G401.6 (cell line): ENCODE data around the gene PCDHB15.

Experiments
- FAIRE-seq: peaks from 2 replicates; lab custom pipeline; 2012; peaks lifted over from hg19 to GRCh38; lab: Jason Lieb, UNC

Gene PCDHB15

GRCh38 chr5:141250576-141250975 is 5.4 kb downstream of the PCDHB15 start:
- FAIRE-seq: no peak

- peak; percentile 19 for FAIRE-seq
Measured at GRCh38 chr5:141258464-141258863, 13.3 kb downstream of the PCDHB15 start.

DNA sequence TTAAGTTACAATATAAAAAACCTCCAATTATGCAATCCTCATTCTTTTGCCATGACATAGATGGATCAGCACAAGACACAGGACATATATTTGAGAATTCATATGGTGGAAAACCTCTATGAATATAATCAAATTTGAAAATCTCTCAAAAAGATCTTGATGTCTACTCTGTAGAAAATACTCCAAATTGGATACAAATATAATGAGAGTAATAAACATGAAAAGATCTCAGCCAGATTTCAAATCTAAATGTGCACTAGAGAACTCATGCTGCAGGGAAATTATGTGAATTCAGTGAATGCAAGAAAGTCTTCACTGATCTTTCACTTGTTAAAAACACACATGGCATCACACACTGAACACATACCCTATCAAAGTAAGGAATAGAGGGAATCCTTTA is 13.8 kb downstream of the PCDHB15 start:
- no peak for FAIRE-seq

DNA sequence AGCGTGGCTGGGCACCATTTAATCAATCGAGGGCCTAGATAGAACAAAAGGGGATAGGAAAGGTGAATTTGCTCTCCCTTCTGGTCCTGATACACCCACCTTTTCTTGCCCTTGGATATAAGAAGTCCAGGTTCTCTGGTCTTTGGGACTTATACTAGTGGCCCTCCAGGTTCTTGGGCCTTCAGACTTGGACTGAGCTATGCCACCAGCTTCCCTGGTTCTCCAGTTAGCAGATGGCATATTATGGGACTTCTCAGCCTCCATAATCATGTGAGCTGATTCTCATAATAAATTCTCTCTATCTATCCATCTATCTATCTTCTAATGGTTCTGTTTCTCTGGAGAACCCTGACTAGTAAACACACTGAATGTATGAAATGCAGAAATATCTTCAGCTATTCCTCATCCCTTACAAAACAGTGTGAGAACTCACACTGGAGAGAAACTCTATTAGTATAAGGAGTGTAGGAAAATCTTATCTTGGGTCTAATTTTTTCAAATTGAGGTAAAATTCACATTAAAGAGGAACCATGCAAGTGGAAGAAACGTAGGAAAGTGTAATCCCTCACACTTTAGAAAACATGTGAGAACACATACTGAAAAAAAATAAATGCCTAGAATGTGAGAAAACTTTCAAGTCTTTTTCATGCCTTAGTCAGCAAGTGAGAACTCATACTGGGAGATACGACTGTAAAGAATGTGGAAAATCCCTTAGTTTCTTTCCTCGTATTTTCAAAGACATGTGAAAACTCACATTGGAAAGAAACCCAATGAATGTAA is 15.5 kb downstream of the PCDHB15 start:
- peak; percentile 53 for FAIRE-seq

DNA sequence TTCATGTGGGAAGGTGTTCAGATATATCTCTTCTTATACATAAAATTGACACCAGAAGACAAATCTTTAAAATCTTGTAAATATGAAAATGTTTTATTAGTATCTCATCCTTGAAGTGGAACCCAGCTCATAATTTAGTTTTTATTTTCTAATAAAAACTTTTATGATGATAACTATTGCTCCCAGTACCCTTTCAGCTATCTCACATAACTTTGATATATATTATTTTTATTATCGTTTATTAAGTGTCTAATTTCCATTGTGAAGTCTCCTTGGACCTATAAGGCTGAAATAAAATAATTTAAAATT is 16.0 kb downstream of the PCDHB15 start:
- FAIRE-seq: no peak

DNA sequence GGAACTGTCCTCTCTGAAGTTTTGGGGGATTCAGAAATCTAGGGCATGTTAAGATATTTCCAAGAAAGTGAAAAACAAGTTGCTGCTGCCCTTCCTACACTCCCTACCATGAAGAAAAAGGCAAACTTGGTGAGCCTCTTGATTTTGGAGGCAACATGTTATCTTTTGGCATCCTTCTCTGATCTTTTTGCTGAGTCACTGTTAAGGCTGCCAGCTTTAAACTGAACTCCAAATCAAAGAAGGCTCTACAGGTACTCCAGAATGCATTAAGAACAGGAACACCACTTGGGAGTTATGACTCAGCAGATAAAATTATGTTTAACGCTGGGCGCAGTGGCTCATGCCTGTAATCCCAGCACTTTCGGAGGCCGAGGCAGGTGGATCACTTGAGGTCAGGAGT is 24.0 kb downstream of the PCDHB15 start:
- no peak for FAIRE-seq

DNA sequence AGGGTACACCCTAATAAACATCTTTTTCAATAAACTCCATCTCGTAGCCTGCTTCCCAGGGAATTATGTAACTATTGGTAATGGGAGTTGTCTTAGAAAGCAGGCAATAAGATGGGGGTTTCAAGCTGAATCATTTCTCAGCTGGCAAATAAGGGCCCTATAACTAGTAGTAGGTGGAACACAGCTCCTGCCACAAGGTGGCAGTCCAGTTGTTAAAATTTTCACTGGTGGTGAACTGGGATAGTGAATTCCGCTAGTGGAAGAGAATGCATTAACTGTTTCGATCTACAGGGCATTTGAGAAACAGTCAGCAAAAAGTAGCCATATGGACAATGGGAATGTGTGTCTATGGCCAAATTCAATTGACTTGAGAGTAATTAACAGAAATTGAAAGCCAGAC is 27.7 kb downstream of the PCDHB15 start:
- FAIRE-seq: no peak

DNA sequence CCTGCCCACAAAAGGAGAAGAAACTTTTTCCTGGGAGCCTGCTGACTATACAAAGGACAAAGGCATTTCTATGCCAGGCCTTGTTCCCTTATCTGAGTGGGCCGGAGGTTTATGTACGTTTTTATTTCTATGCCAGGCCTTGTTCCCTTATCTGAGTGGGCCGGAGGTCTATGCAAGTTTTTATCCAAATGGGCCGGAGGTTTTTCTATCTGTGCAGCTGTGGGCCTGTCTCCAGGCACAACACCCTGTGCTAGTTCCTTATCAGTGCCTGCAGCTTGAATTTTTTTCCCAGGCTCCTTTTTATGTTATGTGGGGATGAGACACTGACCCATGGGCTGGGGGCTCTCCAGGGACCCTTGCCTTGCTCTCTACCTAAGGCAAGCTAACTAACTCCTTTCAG is 53.2 kb downstream of the PCDHB15 start:
- FAIRE-seq: no peak
